Epithelial cell of esophagus (primary cell): Measurements from ENCODE around the gene CLDN19.

Experiments
- DNase-seq: peaks from one replicate; pipeline ENCODE4 v3.0.0; 2010; ENCODE audit warnings: low read depth
- H3K4me3 ChIP-seq: 2 replicates; pipeline ENCODE4 v1.5.1; 2011; ENCODE audit warnings: mild to moderate bottlenecking, low read length, control low read depth
- TF ChIP-seq, protein P1 (sequence below): IDR thresholded peaks from 2 replicates; pipeline ENCODE4 v1.5.1; 2011; ENCODE audit warnings: low read depth, mild to moderate bottlenecking, low read length, control low read depth, inconsistent platforms; ENCODE audit not compliant: insufficient read depth; ENCODE audit errors: missing control alignments

Gene CLDN19

DNA sequence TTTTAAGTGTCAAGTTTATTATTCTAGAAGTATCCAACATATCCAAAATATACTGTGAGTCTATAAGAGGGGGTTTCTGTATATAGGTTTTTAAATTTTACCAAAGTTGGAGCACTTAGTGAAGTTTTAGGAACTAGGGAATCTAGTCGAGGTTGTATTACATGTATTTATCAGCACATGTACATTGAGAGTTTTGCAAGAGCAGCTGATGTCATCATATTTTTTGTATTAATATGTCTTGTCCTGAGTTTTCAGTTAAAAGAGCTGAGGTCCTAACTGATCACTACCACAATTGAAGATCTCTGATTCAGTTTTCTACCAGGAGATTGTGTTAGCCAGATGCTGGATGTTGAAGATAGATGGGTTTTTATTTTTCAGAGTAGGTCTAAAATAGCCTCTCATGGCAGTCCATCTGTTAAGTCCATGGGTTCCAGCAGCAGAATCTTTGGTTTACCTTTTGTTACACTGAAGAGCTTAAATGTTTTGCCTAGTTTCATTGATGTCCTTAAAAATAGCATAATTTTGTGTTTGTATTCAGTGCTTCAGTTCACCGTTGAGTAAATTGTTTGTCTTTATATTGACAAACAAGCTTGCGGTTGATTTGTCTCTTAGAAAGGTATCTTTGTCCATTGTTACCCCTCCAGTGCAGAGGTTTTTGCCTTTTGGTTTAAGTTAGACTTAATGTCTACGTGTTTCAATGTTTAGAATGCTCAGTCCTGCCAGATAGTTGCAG is 41.8 kb downstream of the CLDN19 start:
- DNase-seq: no peak
- H3K4me3 ChIP-seq: no peak overlapping the region
- TF ChIP-seq, protein P1, sequence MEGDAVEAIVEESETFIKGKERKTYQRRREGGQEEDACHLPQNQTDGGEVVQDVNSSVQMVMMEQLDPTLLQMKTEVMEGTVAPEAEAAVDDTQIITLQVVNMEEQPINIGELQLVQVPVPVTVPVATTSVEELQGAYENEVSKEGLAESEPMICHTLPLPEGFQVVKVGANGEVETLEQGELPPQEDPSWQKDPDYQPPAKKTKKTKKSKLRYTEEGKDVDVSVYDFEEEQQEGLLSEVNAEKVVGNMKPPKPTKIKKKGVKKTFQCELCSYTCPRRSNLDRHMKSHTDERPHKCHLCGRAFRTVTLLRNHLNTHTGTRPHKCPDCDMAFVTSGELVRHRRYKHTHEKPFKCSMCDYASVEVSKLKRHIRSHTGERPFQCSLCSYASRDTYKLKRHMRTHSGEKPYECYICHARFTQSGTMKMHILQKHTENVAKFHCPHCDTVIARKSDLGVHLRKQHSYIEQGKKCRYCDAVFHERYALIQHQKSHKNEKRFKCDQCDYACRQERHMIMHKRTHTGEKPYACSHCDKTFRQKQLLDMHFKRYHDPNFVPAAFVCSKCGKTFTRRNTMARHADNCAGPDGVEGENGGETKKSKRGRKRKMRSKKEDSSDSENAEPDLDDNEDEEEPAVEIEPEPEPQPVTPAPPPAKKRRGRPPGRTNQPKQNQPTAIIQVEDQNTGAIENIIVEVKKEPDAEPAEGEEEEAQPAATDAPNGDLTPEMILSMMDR: no peak

DNA sequence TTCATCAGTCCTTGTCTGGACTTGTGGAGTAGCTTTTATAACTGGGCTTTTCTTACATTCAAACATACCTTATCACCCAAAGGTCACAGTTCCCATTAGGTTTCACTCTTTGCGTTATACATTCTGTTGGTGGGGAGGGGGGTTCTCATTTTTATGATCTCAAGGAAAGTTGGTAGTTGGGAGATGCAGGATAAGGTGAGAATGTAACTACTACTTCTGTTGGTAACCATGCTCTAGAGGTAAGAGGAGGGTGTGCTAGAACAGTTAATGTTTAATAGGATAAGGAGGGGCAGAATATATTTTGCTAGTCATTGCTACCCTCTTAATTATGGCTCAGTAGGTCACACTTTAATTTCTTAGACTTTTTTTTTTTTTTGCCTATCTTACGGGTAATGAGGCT is 47.1 kb downstream of the CLDN19 start:
- DNase-seq: no peak
- TF ChIP-seq, protein P1: no peak
- no peak overlapping the region for H3K4me3 ChIP-seq

DNA sequence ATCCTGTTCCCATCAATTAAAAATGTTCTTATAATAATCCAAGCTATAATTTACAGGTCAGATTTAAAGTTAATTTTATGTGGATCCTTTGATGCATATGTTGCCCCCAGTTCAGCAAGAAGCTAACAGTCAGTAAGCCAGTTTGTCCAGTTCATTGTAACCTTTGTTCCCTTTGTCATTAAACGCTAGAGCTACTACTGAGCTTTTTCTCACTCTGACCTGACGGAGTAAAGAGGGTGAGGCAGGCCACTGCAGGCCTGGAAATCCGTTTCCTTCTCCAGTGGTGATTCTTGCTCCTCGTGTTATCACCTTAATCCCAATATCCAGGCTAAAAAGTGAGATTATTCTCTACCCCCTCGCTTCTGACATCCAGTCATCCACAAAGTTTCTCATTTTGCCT is 47.6 kb downstream of the CLDN19 start:
- TF ChIP-seq, protein P1: no peak
- no peak overlapping the region for H3K4me3 ChIP-seq

DNA sequence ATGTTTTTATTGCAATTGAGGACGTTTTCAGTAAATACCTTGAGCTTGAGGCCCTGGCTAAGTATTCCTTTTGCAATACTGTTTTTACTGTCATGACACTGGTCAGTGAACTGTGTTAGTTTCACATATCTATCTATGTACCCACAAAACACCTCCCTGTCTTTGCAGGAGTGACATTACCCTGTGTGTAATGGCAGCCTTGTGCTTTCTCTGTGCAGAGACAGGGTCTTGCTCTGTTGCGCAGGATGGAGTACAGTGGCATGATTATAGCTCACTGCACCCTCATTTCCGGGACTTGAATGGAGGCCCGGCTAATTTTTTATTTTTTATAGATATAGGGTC is 48.9 kb downstream of the CLDN19 start:
- TF ChIP-seq, protein P1: no peak
- DNase-seq: no peak
- H3K4me3 ChIP-seq: no peak overlapping the region

More for the DNA sequence above, 47.6 kb downstream of the CLDN19 start:
- peak; percentile 40 for DNase-seq

DNA sequence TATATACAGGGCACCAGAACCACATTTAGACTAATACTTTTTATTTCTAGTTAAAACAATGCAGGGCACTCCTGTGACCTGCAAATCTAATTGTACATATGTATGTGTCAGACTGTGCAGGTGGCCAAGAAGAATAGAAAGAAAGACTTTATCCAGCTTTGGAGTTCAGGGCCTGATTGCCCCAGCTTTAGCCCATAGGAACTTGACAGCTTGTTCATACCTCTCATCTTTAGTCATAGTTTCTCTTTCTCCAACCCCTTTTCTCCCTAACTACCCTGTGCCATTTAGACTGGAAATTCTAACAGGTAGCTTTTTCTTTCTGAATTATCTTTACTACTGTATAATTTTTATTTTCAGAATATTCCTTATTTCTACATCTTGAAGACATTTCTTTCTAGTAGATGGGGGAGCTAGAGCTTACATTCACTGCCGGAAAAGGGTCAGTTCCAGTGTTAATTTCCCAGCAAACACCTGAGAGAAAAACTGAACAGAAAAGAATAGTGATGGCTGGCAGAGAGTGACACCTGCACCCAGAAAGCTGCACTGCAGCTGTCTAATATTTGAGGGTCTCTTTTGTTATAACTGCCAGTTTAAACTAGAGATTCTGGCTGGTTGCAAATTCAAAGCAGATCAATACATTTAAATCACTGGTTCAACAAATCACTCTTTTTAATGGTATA is 49.4 kb downstream of the CLDN19 start:
- H3K4me3 ChIP-seq: no peak overlapping the region
- TF ChIP-seq, protein P1: peak; percentile 20
- DNase-seq: peak; percentile 38

DNA sequence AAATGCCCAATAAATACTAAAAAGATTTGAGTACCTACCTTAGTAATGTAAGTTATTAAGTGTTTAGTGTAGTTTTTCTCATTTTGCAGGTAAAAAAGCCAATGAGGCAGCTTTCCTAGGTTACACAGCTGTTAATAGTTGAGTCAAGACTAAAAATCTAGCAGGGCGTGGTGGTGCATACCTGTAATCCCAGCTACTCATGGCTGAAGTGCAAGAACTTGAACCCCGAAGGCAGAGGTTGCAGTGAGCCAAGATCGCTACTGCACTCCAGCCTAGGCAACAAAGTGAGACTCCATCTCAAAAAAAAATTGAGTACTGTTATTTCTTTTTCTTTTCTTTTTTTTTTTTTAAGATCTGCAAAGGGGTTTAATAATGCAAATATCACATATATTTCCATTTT is 50.1 kb downstream of the CLDN19 start:
- peak; percentile 64 for DNase-seq
- TF ChIP-seq, protein P1: no peak
- H3K4me3 ChIP-seq: no peak overlapping the region
